Endometrium (tissue), 2 donors: ENCODE data around the gene REEP6.
"Not testable (repeated sequence)": the region's sequence is repeated elsewhere in the genome, so short reads cannot be mapped to it uniquely, and the experiment has no call there.

Experiments used
- FAIRE-seq: peaks from 2 replicates; lab custom pipeline; 2012; peaks lifted over from hg19 to GRCh38; lab: Jason Lieb, UNC
- donor health status: control.
- donor health status: control.

The REEP6 gene

GRCh38 chr19:1507763-1508506, 17.0 kb downstream of the REEP6 start:
- FAIRE-seq, result peak; percentile 85

GRCh38 chr19:1508507-1508856, 17.5 kb downstream of the REEP6 start:
- FAIRE-seq, result no peak

GRCh38 chr19:1509602-1510441, 18.8 kb downstream of the REEP6 start:
- no peak for FAIRE-seq

- FAIRE-seq, result no peak
Measured at GRCh38 chr19:1510442-1510806, 19.4 kb downstream of the REEP6 start.

GRCh38 chr19:1510807-1511206, 19.8 kb downstream of the REEP6 start:
- FAIRE-seq, result no peak

- no peak for FAIRE-seq
Measured at GRCh38 chr19:1511318-1512317, 20.6 kb downstream of the REEP6 start.

GRCh38 chr19:1512671-1513498, 21.9 kb downstream of the REEP6 start, which contains the start of gene ADAMTSL5:
TSS of gene ADAMTSL5 (minus strand) at chr19:1513019. CDS start at chr19:1510943, 2,076 bp downstream.
- FAIRE-seq, result no peak

GRCh38 chr19:1513499-1514294, 22.7 kb downstream of the REEP6 start:
- no peak for FAIRE-seq

- FAIRE-seq, result no peak
Measured at GRCh38 chr19:1514295-1514661, 23.3 kb downstream of the REEP6 start.

DNA sequence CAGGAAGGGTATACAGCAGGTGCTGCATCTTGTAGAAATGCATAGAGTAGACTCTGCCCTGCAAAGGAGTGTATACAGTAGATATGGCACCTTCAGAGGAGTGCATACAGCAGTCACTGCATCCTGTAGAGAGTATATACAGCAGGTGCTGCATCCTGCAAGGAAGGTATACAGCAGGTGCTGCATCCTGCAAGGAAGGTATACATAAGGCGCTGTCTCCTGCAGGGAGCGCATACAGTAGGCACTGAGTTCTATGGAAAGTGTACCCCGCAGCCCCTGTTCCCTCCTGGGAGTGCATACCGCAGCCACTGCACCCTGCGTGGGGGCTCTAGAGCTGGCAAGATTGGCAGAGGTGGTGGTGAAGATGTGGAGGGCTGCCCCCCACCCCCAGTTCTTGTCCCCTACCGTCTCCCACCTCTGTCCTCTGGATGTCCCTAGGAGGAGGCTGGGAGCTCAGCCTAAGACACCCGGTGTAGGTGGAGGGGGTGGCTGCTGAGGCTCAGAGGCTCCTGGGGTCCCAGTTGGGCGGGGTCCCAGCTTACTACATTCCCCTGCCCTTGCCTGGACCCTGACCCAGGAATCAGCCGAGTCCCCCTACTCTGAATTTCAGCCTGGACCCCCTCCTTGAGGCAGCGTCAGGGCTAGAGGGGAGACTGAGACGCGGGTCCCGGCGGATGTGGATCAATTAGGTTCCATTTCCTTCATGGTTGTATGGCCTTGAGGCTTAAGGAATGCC, 24.2 kb downstream of the REEP6 start:
- FAIRE-seq, result no peak

GRCh38 chr19:1516395-1516753, 25.4 kb downstream of the REEP6 start:
- no peak for FAIRE-seq

DNA sequence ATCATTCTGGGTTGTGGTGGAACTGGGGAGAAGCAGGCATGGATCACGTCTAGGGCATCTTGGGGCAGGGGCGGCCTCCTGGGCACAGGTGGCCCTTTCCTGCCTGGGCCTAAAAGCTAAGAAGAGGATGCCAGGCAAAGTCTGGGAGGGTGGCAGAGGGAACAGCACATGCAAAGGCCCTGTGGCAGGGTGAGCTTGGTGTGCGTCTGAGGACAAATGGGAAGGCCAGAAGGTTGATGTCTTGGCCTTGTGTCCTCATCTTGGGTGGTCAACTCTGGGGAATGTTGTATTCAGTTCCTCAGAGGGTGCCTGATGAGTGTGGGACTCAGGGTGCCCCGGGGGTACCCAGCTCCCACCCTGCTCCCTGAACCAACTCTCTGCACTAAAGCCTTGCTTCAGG, 27.5 kb downstream of the REEP6 start:
- FAIRE-seq, result no peak

DNA sequence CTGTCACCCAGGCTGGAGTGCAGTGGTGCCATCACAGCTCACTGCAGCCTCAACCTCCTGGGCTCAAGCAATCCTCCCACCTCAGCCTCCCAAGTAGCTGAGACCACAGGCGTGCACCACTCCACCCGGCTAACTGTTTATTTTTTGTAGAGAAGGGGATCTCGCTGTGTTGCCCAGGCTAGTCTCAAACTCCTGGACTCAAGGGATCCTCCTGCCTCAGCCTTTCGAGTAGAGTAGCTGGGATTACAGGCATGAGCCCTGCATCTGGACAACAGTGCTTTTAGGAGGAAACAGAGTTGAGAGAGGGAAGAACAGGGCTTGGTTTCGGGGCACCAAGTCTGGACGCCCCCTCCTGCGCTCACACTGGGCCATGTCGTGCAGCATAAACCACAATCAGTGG, 28.8 kb downstream of the REEP6 start:
- not testable (repeated sequence) for FAIRE-seq

- FAIRE-seq, result no peak
Measured at GRCh38 chr19:1520203-1520780, 29.3 kb downstream of the REEP6 start.

GRCh38 chr19:1521636-1522035, 30.7 kb downstream of the REEP6 start:
- FAIRE-seq, result no peak

DNA sequence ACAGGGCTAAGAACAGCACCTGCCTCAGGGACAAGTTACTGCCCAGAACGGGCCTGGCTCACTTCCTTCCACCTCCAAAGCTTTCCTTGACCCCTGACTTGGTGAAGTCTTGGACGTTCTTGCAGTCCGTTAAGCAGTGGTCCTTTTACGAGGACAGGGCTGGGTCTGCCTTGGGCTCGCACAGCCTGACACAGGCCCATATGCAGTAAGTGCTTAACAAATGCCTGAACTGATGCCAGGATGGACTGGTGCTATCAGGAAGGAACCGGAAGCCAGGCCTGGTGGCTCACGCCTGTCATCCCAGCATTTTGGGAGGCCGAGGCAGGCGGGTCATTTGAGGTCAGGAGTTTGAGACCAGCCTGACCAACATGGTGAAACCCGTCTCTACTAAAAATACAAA, 31.1 kb downstream of the REEP6 start:
- FAIRE-seq, result no peak

GRCh38 chr19:1522838-1523237, 31.9 kb downstream of the REEP6 start:
- no peak for FAIRE-seq

GRCh38 chr19:1523412-1524286, 32.7 kb downstream of the REEP6 start, which contains the start of gene PLK5:
TSS of gene PLK5 (plus strand) at chr19:1524077. CDS start at chr19:1526997, 2,920 bp downstream.
- no peak for FAIRE-seq
